Stimulated activated CD4-positive, alpha-beta T cell treated with anti-CD3 and anti-CD28 coated beads, Interleukin-1b, Interleukin-23, amount 100 ng/mL, for 1 hour (primary cell): ENCODE results near the gene LIN52.

Experiments
- DNase-seq, 2 donors: peaks; one replicate each; pipeline ENCODE4 v3.0.0-alpha.2; 2020; ENCODE audit warnings: low read depth in 2 of 2

The LIN52 gene

DNA sequence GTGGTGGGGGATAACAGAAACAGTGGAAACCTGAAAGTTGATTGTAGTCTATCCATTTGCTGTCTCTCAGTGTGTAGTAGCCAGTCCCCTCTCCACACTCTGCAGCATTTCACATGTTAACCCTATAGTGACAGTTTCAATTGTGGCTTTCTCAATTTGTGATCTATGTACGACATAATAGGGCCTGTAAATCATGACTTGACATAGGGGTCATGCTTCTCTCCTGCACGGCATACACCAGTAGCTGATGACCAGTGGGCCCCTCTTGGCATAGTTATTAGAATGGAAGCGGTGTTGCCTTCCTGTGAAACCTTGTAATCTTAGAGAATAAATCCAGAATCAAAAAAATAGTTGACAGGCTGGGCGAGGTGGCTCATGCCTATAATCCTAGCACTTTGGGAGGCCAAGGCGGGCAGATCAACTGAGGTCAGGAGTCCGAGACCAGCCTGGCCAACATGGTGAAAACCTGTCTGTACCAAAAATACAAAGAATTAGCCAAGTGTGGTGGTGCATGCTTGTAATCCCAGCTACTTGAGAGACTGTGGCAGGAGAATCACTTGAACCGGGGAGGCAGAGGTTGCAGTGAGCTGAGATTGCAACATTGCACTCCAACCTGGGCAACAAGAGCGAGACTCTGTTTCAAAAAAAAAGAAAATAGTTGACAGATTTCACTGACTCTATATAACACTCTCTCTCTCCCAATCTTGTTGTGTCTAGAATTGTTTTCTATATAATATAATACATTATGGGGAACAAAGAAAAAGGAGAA, 109.9 kb downstream of the LIN52 start:
- DNase-seq, result no peak

DNA sequence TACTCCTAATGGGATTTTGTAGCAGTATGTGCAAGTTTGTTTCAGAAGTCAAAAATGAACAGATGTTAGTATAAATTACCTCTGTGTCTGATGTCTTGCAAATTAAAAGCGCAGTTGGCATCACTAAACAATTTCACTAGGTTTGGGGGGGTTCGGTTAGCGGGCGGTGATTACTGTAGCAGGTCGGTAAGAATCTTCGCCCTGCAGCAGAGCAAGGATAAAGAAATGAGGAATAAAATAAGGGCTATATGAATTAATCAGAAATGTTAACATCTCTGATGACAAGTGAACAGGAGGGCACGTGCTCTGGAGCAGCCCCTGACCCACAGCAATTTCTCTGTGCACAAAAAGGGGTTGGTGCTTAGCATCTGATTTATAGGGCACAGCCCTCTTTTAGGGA, 110.9 kb downstream of the LIN52 start:
- no peak for DNase-seq

DNA sequence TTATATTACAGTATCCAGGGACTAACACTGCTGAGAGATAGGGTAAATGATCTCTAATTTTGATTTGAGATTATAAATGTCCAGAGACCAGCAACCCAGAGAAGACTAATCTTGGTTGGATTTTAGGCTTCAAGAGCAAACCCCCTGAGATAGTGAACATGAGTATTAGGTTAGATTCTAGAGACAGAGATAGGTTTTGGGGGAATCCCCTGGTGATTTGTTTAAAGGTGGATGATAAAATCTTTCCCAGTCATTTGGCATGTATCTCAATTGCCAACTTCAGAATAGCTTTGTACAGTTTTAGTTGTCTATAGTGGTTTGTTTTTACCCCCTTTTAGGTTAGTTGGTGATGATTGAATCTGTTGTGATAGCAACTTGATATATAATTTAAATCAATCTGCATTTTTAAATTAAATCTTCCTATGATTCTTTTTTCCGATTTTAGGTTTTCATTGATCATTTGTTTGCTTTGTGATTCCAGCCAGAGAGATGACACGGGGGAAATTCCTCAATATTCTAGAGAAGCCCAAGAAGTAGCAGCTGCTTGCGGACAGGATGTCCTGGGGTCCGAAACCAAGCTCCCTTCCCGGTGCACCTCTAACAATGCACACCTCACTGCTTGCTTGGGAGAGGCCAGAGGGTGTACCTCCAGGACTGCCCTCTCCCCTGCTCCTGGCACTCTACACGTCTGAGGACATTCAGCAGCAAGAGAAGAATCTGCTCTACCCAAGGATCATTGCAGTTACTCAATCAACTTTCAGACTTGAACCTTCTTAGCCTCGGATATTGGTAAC, 113.9 kb downstream of the LIN52 start:
- no peak for DNase-seq

DNA sequence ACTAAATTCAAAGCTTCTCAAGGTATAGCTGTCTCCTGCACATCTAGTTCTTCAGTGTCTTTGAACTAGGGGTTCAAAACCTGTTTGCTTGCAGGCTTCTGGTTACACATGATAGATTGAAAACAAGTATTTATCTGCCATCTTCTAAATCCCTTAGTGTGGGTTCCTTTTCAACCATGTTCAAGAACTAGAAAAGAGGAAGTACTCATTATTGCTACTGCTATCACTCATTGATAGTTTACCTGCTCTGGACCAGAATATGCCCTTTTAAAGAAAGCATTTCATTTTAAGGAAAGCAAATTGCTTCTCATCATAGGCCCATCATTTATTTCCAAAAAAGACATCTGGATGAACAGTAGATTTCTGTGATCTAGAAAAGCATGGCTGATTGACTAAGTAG, 117.4 kb downstream of the LIN52 start:
- no peak for DNase-seq

GRCh38 chr14:74203639-74204038, 118.9 kb downstream of the LIN52 start:
- no peak for DNase-seq

- DNase-seq, result no peak
These were observed 119.7 kb downstream of the LIN52 start for GRCh38 chr14:74204491-74204890.

DNA sequence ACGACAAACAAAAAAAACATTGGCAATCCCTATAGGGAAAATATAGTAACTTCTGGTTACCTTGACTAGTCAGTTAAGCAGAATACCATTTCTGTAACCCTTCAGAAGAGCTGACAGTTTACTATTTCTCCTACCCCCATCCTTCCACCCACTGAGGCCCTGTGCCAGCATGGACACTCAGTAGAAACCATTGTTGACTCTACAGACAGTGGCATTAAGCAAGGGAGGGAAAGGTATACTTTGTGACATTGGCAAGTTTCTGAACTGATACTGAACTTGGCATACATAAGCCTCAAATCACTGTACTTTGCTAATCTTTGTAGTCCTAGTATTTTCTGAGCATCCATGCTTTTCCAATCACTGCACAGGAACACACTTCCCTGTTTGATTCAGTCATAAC, 121.1 kb downstream of the LIN52 start:
- DNase-seq, result no peak

GRCh38 chr14:74207943-74208342, 123.2 kb downstream of the LIN52 start:
- no peak for DNase-seq

DNA sequence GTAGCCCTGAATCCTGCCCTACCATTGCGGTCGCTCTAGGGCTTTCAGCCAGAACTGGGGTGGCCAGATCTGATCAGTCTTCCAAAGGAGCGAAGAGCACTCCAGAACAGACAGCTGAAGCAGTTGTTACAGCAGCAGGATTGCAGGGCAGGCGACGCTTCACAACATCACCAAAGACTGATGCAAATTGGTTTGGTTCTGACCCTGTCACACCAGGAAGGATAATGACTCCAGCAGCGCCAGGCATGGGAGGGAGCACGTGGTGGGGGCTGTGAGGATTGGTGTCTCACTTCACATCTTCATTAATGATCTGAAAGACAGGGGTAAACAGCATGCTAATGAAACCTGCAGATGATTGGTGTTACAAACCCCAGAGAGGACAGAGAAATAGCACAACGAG, 123.9 kb downstream of the LIN52 start:
- DNase-seq, result no peak

DNA sequence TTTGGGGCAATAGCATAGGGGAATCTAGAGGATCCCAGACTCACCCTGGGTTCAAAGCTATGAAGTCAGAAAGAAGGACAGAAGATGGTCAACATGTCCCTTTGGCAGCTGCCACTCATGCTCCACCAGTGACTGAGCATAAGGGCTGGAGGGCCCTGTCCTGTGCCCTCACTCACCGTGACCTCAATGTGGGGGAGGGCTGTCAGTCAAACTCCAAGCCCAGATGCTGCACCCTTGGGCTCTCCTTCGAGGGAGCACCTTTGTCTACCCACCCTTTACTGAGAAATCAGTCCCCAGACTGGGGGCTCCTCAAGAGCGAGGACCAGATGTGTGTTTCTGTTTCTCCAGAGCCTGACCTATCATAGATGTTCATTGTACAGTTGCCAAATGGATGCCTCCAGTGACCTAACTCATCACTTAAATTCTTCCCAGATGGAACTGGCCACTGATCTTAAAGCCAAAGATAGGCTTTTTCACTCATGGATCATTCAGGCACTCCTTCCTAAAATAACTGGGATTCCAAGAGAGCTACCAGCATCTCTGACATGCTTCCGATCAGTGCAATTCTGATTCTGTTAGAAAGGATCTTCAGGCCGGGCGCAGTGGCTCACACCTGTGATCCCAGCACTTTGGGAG, 127.3 kb downstream of the LIN52 start:
- no peak for DNase-seq

DNA sequence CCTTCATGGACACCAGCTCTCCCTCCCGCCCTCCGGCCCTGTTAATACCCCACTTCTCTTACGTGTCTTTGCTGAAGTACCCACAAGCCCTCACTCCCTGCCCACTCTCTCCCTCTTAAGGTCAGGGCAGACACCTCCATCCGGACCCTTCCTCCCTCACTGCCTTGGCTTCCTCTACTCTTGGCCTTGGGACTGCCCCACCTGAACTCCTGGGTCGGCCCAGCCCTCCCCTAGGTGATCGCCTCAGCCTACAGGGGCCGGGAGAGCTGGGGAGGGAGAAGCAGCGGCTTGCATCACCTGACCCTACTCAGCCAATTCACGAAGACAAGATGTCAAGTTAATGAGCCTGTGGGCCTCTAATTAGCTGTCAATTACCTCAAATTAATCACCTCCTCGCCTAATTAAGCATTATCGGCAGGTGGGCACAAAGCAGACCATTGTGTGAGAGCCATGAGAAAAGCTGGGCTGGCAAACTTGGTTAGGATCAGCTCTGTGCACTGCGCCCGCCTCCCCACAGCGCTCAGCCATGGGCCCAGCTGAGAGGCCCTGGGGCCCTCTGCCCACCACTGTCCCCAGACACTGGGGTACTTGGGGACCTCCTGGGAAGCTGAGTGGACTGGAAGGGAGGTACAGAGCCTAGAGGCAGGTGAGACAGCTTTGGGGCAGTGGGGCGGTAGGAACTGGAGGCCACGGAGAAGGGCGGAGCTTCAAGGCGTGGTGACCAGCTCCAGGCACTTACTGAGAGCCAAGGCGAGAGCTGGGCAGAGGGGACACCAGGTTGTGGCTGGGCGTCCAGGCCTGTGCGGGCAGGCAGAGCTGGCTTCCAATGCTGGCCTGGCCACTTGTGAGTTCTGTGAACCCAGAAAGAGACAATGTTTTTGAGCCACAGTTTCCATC, 129.4 kb downstream of the LIN52 start:
- no peak for DNase-seq

DNA sequence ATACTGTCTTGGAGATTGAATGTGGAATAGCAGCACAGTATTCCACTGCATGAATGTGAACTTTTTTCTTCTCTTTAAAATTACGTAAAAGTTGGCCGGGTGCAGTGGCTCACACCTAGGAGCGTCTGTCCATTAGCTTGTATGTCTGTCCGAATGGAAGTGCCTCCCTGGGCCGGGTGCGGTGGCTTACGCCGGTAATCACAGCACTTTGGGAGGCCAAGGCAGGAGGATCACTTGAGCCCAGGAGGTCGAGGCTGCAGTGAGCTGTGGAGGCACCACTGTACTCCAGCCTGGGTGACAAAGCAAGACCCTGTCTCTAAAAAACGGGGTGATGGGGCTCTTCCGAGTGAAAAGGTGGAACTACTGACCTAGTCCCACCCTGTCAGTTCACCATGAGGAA, 131.9 kb downstream of the LIN52 start:
- DNase-seq, result no peak

DNA sequence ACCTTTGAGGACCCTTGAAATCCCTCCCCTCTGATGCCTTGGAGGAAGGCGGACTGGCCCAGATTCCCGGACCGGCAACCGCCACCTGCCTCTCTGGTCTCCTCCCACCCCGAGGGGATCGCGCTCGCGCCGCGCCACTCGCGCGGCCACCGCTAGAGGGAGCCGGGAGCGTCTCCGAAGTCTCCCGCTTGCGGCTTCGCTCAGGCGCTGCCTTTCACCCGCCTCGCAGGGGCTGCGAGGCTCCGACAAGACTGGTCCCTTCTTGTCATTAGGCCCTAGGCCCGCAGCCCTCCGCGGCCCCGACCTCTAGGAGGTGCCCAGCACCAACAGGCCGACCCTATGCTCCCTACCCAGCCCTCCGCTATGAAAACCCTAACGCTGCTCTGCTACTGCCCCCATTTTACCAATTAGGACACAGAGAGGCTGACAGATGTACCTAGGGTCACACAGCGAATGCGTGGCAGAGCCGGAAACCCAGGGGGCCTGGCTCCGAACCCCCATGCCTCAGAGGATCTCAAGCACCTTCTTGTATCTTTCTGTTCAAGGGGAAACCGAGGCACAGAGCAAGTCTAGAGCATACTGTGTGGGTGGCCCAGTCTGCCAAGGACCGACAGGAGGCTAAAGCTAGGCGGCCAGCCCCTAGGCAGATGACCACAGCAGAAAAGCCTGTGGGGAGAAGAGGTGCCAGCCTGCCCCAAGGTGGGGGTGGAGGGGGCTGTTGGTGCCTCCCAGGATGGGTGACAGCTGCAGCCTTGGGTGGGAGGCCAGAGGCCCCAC, 133.1 kb downstream of the LIN52 start:
- peak; percentile 40 to 73 for DNase-seq

DNA sequence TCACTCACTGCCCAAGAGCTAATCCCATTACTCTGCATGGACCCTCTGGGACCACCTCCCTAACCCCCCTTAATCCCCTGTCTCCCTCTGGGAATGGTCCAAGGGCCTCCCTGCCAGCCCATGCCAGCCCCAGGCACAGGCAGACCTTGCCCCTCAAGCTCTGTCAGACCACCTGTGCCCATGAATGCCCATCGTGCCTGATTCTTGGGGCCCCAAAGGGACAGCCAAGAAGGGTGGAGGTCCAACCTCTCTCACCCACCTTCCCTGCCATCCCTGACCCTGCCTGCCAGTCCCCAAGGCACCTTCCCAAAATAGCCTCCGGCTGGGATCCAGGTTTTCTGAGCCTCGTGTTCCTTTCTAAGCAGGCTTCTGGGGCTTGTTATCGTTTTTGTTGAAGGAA, 133.7 kb downstream of the LIN52 start:
- no peak for DNase-seq

GRCh38 chr14:74219277-74220205, 134.8 kb downstream of the LIN52 start:
- DNase-seq, result no peak

DNA sequence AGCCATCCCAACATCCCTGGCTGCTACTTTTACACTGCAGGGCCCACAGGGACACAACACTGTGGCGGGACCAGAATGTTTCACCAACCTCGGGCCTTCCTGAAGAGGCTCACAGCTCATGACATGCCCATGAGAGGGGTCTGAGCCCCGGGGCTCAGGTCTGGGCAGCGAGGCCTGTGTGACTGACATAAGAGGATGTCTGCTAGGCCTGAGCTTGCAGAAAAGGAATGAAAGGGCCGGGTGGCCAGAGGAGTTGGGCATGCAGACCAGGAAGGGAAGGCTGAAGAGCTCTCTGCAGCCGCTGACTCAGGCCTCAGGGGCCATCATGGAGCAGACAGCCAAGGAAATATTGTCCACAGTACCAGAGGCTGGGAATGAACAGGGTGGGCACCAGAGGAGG, 136.2 kb downstream of the LIN52 start:
- no peak for DNase-seq

DNA sequence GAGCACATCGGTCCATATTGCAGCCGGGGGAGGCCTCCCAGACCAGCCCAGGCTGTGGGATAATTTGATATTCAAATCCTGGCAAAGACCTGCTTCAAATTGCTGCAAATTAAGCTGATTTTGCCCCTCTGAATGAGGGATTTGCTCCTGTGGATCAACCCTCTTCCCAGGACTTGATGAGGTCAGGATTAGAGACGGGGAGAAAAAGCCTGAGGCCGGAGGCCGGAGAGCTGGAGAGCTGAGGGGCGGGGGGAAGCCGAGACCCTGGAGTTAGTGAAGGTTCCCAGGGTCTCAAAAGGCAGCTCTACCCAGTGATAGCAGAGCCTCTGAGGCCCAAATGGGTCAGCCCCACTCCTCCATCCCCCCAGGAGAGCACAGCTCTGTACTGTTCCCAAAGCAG, 137.0 kb downstream of the LIN52 start:
- no peak for DNase-seq

GRCh38 chr14:74223016-74223415, 138.3 kb downstream of the LIN52 start:
- DNase-seq, result no peak

GRCh38 chr14:74231784-74232183, 147.0 kb downstream of the LIN52 start:
- DNase-seq, result no peak

GRCh38 chr14:74235017-74235416, 150.3 kb downstream of the LIN52 start:
- no peak for DNase-seq
